Measurements from ENCODE around the gene PCLO. TPM values are rescaled to one million over a fixed set of nuclear protein-coding genes. Genes with fewer than 3 reads are reported as not detected.

Gene PCLO
- total RNA-seq, 1 experiment from 2014 or later: 4.1 TPM

- no peaks in the 10 kb centered on the region for H3K36me3 ChIP-seq (ENCODE audit: control insufficient read depth, insufficient read depth, low read length)
- no peaks in the 10 kb centered on the region for H3K27me3 ChIP-seq (replicated peaks; ENCODE audit: control insufficient read depth, insufficient read depth, low read length)
- no peaks in the 10 kb centered on the region for H3K27me3 Mint-ChIP-seq (ENCODE audit: insufficient read depth, unreplicated experiment)
- no peaks in the 10 kb centered on the region for H3K4me1 ChIP-seq
- no peaks in the 10 kb centered on the region for H3K9me3 Mint-ChIP-seq (ENCODE audit: unreplicated experiment)
- H3K4me3 Mint-ChIP-seq (ENCODE audit: unreplicated experiment): no peak overlapping the region
- ChIA-PET POLR2A (no interaction called here), CTCF (no interaction called here)
- H3K36me3 Mint-ChIP-seq (ENCODE audit: insufficient read depth, unreplicated experiment): no peaks in the 10 kb centered on the region
- no peaks in the 10 kb centered on the region for H3K4me1 Mint-ChIP-seq (ENCODE audit: low read depth, unreplicated experiment)
- H3K4me3 ChIP-seq (ENCODE audit: low read depth, low read length): no peak overlapping the region
- no TSS peak for BruUV-seq (replicated peaks)
- TF ChIP-seq CTCF (IDR thresholded peaks at IDR 0.05; ENCODE audit: insufficient read depth in 1 of 2, low read depth in 1 of 2, low read length in 1 of 2, severe bottlenecking in 1 of 2, unreplicated experiment in 1 of 2): no peak
- H3K27ac Mint-ChIP-seq (ENCODE audit: unreplicated experiment): no peak overlapping the region
- no peak for DNase-seq
- no peaks in the 10 kb centered on the region for H3K9me3 ChIP-seq
- intact Hi-C loops (cut with micrococcal nuclease; ENCODE audit: unreplicated experiment): loop anchor here (10.0 kb wide), 1 partner anchor 61 kb away; no protein-coding TSS in a partner anchor
These were observed 357.1 kb downstream of the PCLO start for GRCh38 chr7:82805527-82805960.

GRCh38 chr7:82803411-82803810 lies 359.3 kb downstream of the PCLO start:
- CTCF ChIA-PET: no interaction called here

GRCh38 chr7:82789883-82790609 lies 372.6 kb downstream of the PCLO start:
- no peaks in the 10 kb centered on the region for H3K27me3 ChIP-seq (replicated peaks; ENCODE audit: control insufficient read depth, insufficient read depth, low read length)
- H3K9me3 ChIP-seq: no peaks in the 10 kb centered on the region
- H3K4me1 ChIP-seq: no peaks in the 10 kb centered on the region
- no peaks in the 10 kb centered on the region for H3K27me3 Mint-ChIP-seq (ENCODE audit: insufficient read depth, unreplicated experiment)
- no peaks in the 10 kb centered on the region for H3K9me3 Mint-ChIP-seq (ENCODE audit: unreplicated experiment)
- no peaks in the 10 kb centered on the region for H3K4me1 Mint-ChIP-seq (ENCODE audit: low read depth, unreplicated experiment)
- DNase-seq: no peak
- BruUV-seq (replicated peaks): no TSS peak
- H3K36me3 ChIP-seq (ENCODE audit: control insufficient read depth, insufficient read depth, low read length): no peaks in the 10 kb centered on the region
- no peak overlapping the region for H3K4me3 Mint-ChIP-seq (ENCODE audit: unreplicated experiment)
- intact Hi-C loops (cut with micrococcal nuclease; ENCODE audit: unreplicated experiment): no loop called here
- no peaks in the 10 kb centered on the region for H3K36me3 Mint-ChIP-seq (ENCODE audit: insufficient read depth, unreplicated experiment)
- no peak overlapping the region for H3K27ac Mint-ChIP-seq (ENCODE audit: unreplicated experiment)
- no peak overlapping the region for H3K4me3 ChIP-seq (ENCODE audit: low read depth, low read length)
- POLR2A ChIA-PET: no interaction called here
- no peak for TF ChIP-seq CTCF (IDR thresholded peaks at IDR 0.05; ENCODE audit: insufficient read depth in 1 of 2, low read depth in 1 of 2, low read length in 1 of 2, severe bottlenecking in 1 of 2, unreplicated experiment in 1 of 2)
- CTCF ChIA-PET: no interaction called here

More at GRCh38 chr7:82803411-82803810, 359.3 kb downstream of the PCLO start:
- DNase-seq: no peak
- no peak for TF ChIP-seq CTCF (IDR thresholded peaks at IDR 0.05; ENCODE audit: insufficient read depth in 1 of 2, low read depth in 1 of 2, low read length in 1 of 2, severe bottlenecking in 1 of 2, unreplicated experiment in 1 of 2)
- H3K36me3 Mint-ChIP-seq (ENCODE audit: insufficient read depth, unreplicated experiment): no peaks in the 10 kb centered on the region
- H3K27me3 Mint-ChIP-seq (ENCODE audit: insufficient read depth, unreplicated experiment): no peaks in the 10 kb centered on the region
- no peak overlapping the region for H3K4me3 Mint-ChIP-seq (ENCODE audit: unreplicated experiment)
- BruUV-seq (replicated peaks): no TSS peak
- Histone ChIP-seq H3K27me3 (replicated peaks; ENCODE audit: control insufficient read depth, insufficient read depth, low read length) (no peaks in the 10 kb centered on the region), H3K9me3 (no peaks in the 10 kb centered on the region), H3K4me1 (no peaks in the 10 kb centered on the region), H3K36me3 (ENCODE audit: control insufficient read depth, insufficient read depth, low read length) (no peaks in the 10 kb centered on the region), H3K4me3 (ENCODE audit: low read depth, low read length) (no peak overlapping the region)
- H3K4me1 Mint-ChIP-seq (ENCODE audit: low read depth, unreplicated experiment): no peaks in the 10 kb centered on the region
- no peak overlapping the region for H3K27ac Mint-ChIP-seq (ENCODE audit: unreplicated experiment)
- POLR2A ChIA-PET: no interaction called here
- H3K9me3 Mint-ChIP-seq (ENCODE audit: unreplicated experiment): no peaks in the 10 kb centered on the region
- intact Hi-C loops (cut with micrococcal nuclease; ENCODE audit: unreplicated experiment): loop anchor here (10.0 kb wide), 1 partner anchor 59 kb away; no protein-coding TSS in a partner anchor

All from Caco-2 (cell line).